Ovary (tissue), 9 donors: ENCODE data around the gene C1S. TPM values are rescaled to one million over a fixed set of nuclear protein-coding genes. Genes with fewer than 3 reads are reported as not detected.
A peak's percentile ranks its signal among the peaks of the same experiment; 100 is the strongest.

Experiments
- DNase-seq, 5 donors: peaks; one replicate each; pipeline ENCODE4 v3.0.0-alpha.2; 2019 to 2020
- H3K27ac ChIP-seq, 2 donors: fragments of 200-600 bp; one replicate each; pipeline versions ENCODE4 v1.5.1 to v1.8.0; 2019 to 2022
- H3K27me3 ChIP-seq: fragments of 200-600 bp; one replicate; pipeline ENCODE4 v1.8.0; 2022
- H3K36me3 ChIP-seq: fragments of 200-600 bp; sonication (generic); one replicate; pipeline ENCODE4 v1.5.1; 2019
- H3K4me1 ChIP-seq: one replicate; pipeline ENCODE4 v1.8.1; 2013; ENCODE audit warnings: mild to moderate bottlenecking, moderate library complexity; ENCODE audit not compliant: insufficient read depth
- H3K4me3 ChIP-seq: fragments of 200-600 bp; sonication (generic); one replicate; pipeline ENCODE4 v1.5.1; 2017
- H3K9me3 ChIP-seq, 2 donors: fragments of 200-600 bp in 1 of 2; sonication (generic) in 1 of 2; one replicate each; pipeline versions ENCODE4 v1.5.1 to v1.8.1; 2013 to 2019; ENCODE audit warnings: mild to moderate bottlenecking in 1 of 2, moderate library complexity in 1 of 2
- CTCF ChIP-seq, 3 donors: fragments of 450-650 bp in 2 of 3; fragments of 200-600 bp in 1 of 3; IDR thresholded peaks; one replicate each; pipeline versions ENCODE4 v1.5.1 to v1.8.0; 2016 to 2022; ENCODE audit warnings: antibody characterized with exemption in 3 of 3, mild to moderate bottlenecking in 1 of 3
- EP300 ChIP-seq: sonication (generic); formaldehyde crosslinking; IDR thresholded peaks from one replicate; pipeline ENCODE4 v1.6.1; 2017; ENCODE audit warnings: antibody characterized with exemption
- POLR2A ChIP-seq: fragments of 450-650 bp; IDR thresholded peaks from one replicate; pipeline ENCODE4 v1.6.1; 2017; ENCODE audit warnings: antibody characterized with exemption, mild to moderate bottlenecking, moderate library complexity
- WGBS, 3 donors: extraction: QIAGEN DNeasy Blood & Tissue Kit in 1 of 3; methylation state at CpG; one replicate each; pipeline versions ENCODE4 v1.1.5 to v1.1.7; 2013 to 2017; 5-methylcytosine and 5-hydroxymethylcytosine counted together
- intact Hi-C, 4 donors: fragments of 100-400 bp; cut with DNase I; formaldehyde crosslinking; loops; one replicate each; pipeline versions ENCODE4 v1.11.0 to v1.15.1; 2022 to 2023
- polyA plus RNA-seq, 2 donors: library from polyadenylated mRNA; stranded (reverse); fragments of 200-250 nt in 1 of 2; fragments of 350-450 nt in 1 of 2; fragmentation: Illumina TruSeq in 1 of 2; extraction: RNeasy Lipid Tissue Mini Kit (QIAGEN cat#74804) in 1 of 2; gene quantifications; one replicate each; pipeline ENCODE4 v1.2.3, GENCODE V29; 2013 to 2014
- small RNA-seq: library from RNA; depleted of rRNA; stranded (forward); fragments of <200 nt; gene quantifications from one replicate; pipeline ENCODE3, GENCODE V24; 2016
- total RNA-seq, 7 donors: library from RNA; depleted of rRNA in 2 of 7; stranded (reverse); fragments of >200 nt in 2 of 7; fragmentation: NEBNext Ultra II Directional in 3 of 7; extraction: Animal tissue kit (Norgen Biotek cat#: 25700) in 3 of 7; gene quantifications; one replicate each; pipeline versions ENCODE4 v1.1.0 to v1.2.4, GENCODE V29; 2016 to 2023
- donor health status: DM: no; HTN: no; CAD: no; lungs with moderate emphysema.
- donor health status: DM: no; HTN: no; CAD: no.
- donor health status: Bipolar disorder and iron deficiency.
- donor health status: DM: yes; HTN: yes; CAD: no.
- donor health status: DM: no; HTN: no; CAD: no.
- donor health status: DM: yes; HTN: yes; CAD: no.

The C1S gene
- total and polyA plus RNA-seq, 9 donors: 499 to 1,495 (median 952) TPM

- peak in 1 of 5 donors; percentile 21 for DNase-seq
- intact Hi-C loops: no loop called here
- Histone ChIP-seq H3K27ac (no peak overlapping the region), H3K9me3 (no peaks in the 10 kb centered on the region), H3K4me1 (peaks cover 18% of the 10 kb centered on the region), H3K27me3 (no peaks in the 10 kb centered on the region), H3K4me3 (no peak overlapping the region), H3K36me3 (no peaks in the 10 kb centered on the region)
- WGBS, 3 donors: 80 to 90% (median 89%) methylated on average over 2 to 3 of the region's 3 CpGs
- TF ChIP-seq EP300: no peak
- TF ChIP-seq CTCF (IDR thresholded peaks at IDR 0.05): no peak
- TF ChIP-seq POLR2A: no peak
These were observed 58.4 kb downstream of the C1S start for GRCh38 chr12:7118881-7119280.

- H3K9me3 ChIP-seq: no peaks in the 10 kb centered on the region
- WGBS, 3 donors: 81 to 92% (median 84%) methylated on average over 5 of the region's 5 CpGs
- no peaks in the 10 kb centered on the region for H3K27me3 ChIP-seq
- H3K36me3 ChIP-seq: no peaks in the 10 kb centered on the region
- intact Hi-C loops: no loop called here
- H3K4me1 ChIP-seq: peaks cover 18% of the 10 kb centered on the region
- DNase-seq: peak in 1 of 5 donors; percentile 15
- no peak overlapping the region for H3K4me3 ChIP-seq
- no peak for TF ChIP-seq EP300
- TF ChIP-seq CTCF (IDR thresholded peaks at IDR 0.05): no peak
- TF ChIP-seq POLR2A: no peak
- H3K27ac ChIP-seq: no peak overlapping the region
These were observed 59.6 kb downstream of the C1S start for GRCh38 chr12:7120166-7120565.

Small RNAs within 50 kb of the gene (small RNA-seq; reads per million reads assigned to genes)
- gene AC006512.1: not detected
- gene RNU6-485P: not detected

Other genes with a start within 250 kb of the C1S start
- gene GPR162, start 238.9 kb upstream of the C1S start, total RNA-seq: 10 to 100 TPM in 2 of 7 donors, 1 to 10 TPM in 4, under 1 TPM in 1; 0.60 to 12.0 (median 7.6) TPM
- 1 to 10 TPM; 1.2 to 9.0 TPM for gene GPR162, start 238.9 kb upstream of the C1S start, polyA plus RNA-seq
- 10 to 100 TPM; 24.0 to 92.3 (median 70.2) TPM for gene P3H3, start 232.3 kb upstream of the C1S start, total RNA-seq
- gene P3H3, start 232.3 kb upstream of the C1S start, polyA plus RNA-seq: 10 to 100 TPM in 1 of 2 donors, 1 to 10 TPM in 1; 4.7 to 48.8 TPM
- gene GNB3, start 219.8 kb upstream of the C1S start, total RNA-seq: 10 to 100 TPM in 5 of 7 donors, 1 to 10 TPM in 1, under 1 TPM in 1; 0.34 to 15.0 (median 11.0) TPM
- 1 to 10 TPM; 1.8 to 7.8 TPM for gene GNB3, start 219.8 kb upstream of the C1S start, polyA plus RNA-seq
- 1 to 10 TPM in 2 of 7 donors, under 1 TPM in 5; 0.18 to 1.6 (median 0.74) TPM for gene CDCA3, start 209.4 kb upstream of the C1S start, total RNA-seq
- 1 to 10 TPM in 1 of 2 donors, under 1 TPM in 1; 0.68 to 1.6 TPM for gene CDCA3, start 209.4 kb upstream of the C1S start, polyA plus RNA-seq
- 10 to 100 TPM; 13.9 to 84.3 (median 63.0) TPM for gene USP5, start 208.6 kb upstream of the C1S start, total RNA-seq
- gene USP5, start 208.6 kb upstream of the C1S start, polyA plus RNA-seq: 10 to 100 TPM; 23.7 to 30.1 TPM
- 100 to 1,000 TPM; 136 to 443 (median 295) TPM for gene TPI1, start 193.2 kb upstream of the C1S start, total RNA-seq
- 100 to 1,000 TPM; 267 to 594 TPM for gene TPI1, start 193.2 kb upstream of the C1S start, polyA plus RNA-seq
- 10 to 100 TPM in 3 of 7 donors, 1 to 10 TPM in 4; 5.8 to 14.7 (median 8.5) TPM for gene SPSB2, start 187.4 kb upstream of the C1S start, total RNA-seq
- gene SPSB2, start 187.4 kb upstream of the C1S start, polyA plus RNA-seq: 1 to 10 TPM in 1 of 2 donors, under 1 TPM in 1; 0.38 to 8.1 TPM
- 10 to 100 TPM; 13.9 to 67.6 (median 16.7) TPM for gene LRRC23, start 155.9 kb upstream of the C1S start, total RNA-seq
- 10 to 100 TPM; 11.2 to 16.5 TPM for gene LRRC23, start 155.9 kb upstream of the C1S start, polyA plus RNA-seq
- gene ENO2, start 146.1 kb upstream of the C1S start, total RNA-seq: 10 to 100 TPM in 5 of 7 donors, 1 to 10 TPM in 2; 8.3 to 22.3 (median 11.5) TPM
- 10 to 100 TPM in 1 of 2 donors, 1 to 10 TPM in 1; 5.0 to 19.4 TPM for gene ENO2, start 146.1 kb upstream of the C1S start, polyA plus RNA-seq
- 100 to 1,000 TPM in 5 of 7 donors, 10 to 100 TPM in 2; 73.9 to 324 (median 206) TPM for gene ATN1, start 132.8 kb upstream of the C1S start, total RNA-seq
- gene ATN1, start 132.8 kb upstream of the C1S start, polyA plus RNA-seq: 100 to 1,000 TPM in 1 of 2 donors, 10 to 100 TPM in 1; 41.6 to 179 TPM
- not detected for gene RNU7-1, start 116.9 kb upstream of the C1S start, total RNA-seq
- gene RNU7-1, start 116.9 kb upstream of the C1S start, polyA plus RNA-seq: not detected
- gene C12orf57, start 116.7 kb upstream of the C1S start, total RNA-seq: 1,000 to 10,000 TPM in 1 of 7 donors, 100 to 1,000 TPM in 6; 457 to 1,838 (median 633) TPM
- gene C12orf57, start 116.7 kb upstream of the C1S start, polyA plus RNA-seq: 1,000 to 10,000 TPM in 1 of 2 donors, 10 to 100 TPM in 1; 40.3 to 1,266 TPM
- 10 to 100 TPM in 3 of 7 donors, 1 to 10 TPM in 4; 4.6 to 19.8 (median 9.8) TPM for gene PTPN6, start 109.4 kb upstream of the C1S start, total RNA-seq
- 10 to 100 TPM in 1 of 2 donors, 1 to 10 TPM in 1; 6.9 to 25.3 TPM for gene PTPN6, start 109.4 kb upstream of the C1S start, polyA plus RNA-seq
- gene PHB2, start 90.1 kb upstream of the C1S start, total RNA-seq: 100 to 1,000 TPM; 220 to 324 (median 269) TPM
- 100 to 1,000 TPM; 129 to 285 TPM for gene PHB2, start 90.1 kb upstream of the C1S start, polyA plus RNA-seq
- 10 to 100 TPM; 25.6 to 54.7 (median 41.0) TPM for gene EMG1, start 89.8 kb upstream of the C1S start, total RNA-seq
- gene EMG1, start 89.8 kb upstream of the C1S start, polyA plus RNA-seq: 10 to 100 TPM; 21.5 to 39.5 TPM
- gene LPCAT3, start 42.2 kb upstream of the C1S start, total RNA-seq: 10 to 100 TPM; 15.5 to 51.2 (median 39.5) TPM
- 10 to 100 TPM; 22.5 to 44.0 TPM for gene LPCAT3, start 42.2 kb upstream of the C1S start, polyA plus RNA-seq
- 1,000 to 10,000 TPM in 3 of 7 donors, 100 to 1,000 TPM in 4; 472 to 1,524 (median 759) TPM for gene C1R, start 31.7 kb downstream of the C1S start, total RNA-seq
- gene C1R, start 31.7 kb downstream of the C1S start, polyA plus RNA-seq: 1,000 to 10,000 TPM in 1 of 2 donors, 100 to 1,000 TPM in 1; 796 to 1,393 TPM
- gene C1RL, start 48.5 kb downstream of the C1S start, total RNA-seq: 100 to 1,000 TPM in 4 of 7 donors, 10 to 100 TPM in 3; 48.4 to 160 (median 116) TPM
- 10 to 100 TPM; 73.1 to 88.7 TPM for gene C1RL, start 48.5 kb downstream of the C1S start, polyA plus RNA-seq
- gene RBP5, start 68.2 kb downstream of the C1S start, total RNA-seq: 10 to 100 TPM in 1 of 7 donors, 1 to 10 TPM in 6; 1.2 to 17.3 (median 3.5) TPM
- gene RBP5, start 68.2 kb downstream of the C1S start, polyA plus RNA-seq: 1 to 10 TPM; 6.1 to 6.4 TPM
- 100 to 1,000 TPM in 2 of 7 donors, 10 to 100 TPM in 5; 45.4 to 142 (median 68.2) TPM for gene CLSTN3, start 69.7 kb downstream of the C1S start, total RNA-seq
- gene CLSTN3, start 69.7 kb downstream of the C1S start, polyA plus RNA-seq: 10 to 100 TPM; 28.9 to 59.2 TPM
- 10 to 100 TPM; 23.0 to 71.4 (median 59.8) TPM for gene PEX5, start 129.0 kb downstream of the C1S start, total RNA-seq
- 10 to 100 TPM; 28.8 to 35.6 TPM for gene PEX5, start 129.0 kb downstream of the C1S start, polyA plus RNA-seq
- gene ACSM4, start 243.4 kb downstream of the C1S start, total RNA-seq: not detected
- not detected for gene ACSM4, start 243.4 kb downstream of the C1S start, polyA plus RNA-seq